Activated naive CD8-positive, alpha-beta T cell treated with anti-CD3 and anti-CD28 coated beads for 36 hours (primary cell): ENCODE results near the gene PCSK6. TPM values are rescaled to one million over a fixed set of nuclear protein-coding genes. Genes with fewer than 3 reads are reported as not detected.

Experiments
- DNase-seq: peaks from one replicate; pipeline ENCODE4 v3.0.0; 2021
- H3K27ac Mint-ChIP-seq: one replicate; pipeline ENCODE4 v1.8.0; 2022; ENCODE audit warnings: mild to moderate bottlenecking, moderate library complexity, mixed read lengths
- H3K27me3 Mint-ChIP-seq: one replicate; pipeline ENCODE4 v1.8.0; 2022; ENCODE audit warnings: mild to moderate bottlenecking, mixed read lengths
- H3K36me3 Mint-ChIP-seq: one replicate; pipeline ENCODE4 v1.8.0; 2021; ENCODE audit warnings: mild to moderate bottlenecking, mixed read lengths
- H3K4me1 Mint-ChIP-seq: one replicate; pipeline ENCODE4 v1.8.0; 2021; ENCODE audit warnings: mixed read lengths
- H3K4me3 Mint-ChIP-seq: one replicate; pipeline ENCODE4 v1.8.0; 2022; ENCODE audit warnings: mild to moderate bottlenecking, moderate library complexity, mixed read lengths
- H3K9me3 Mint-ChIP-seq: one replicate; pipeline ENCODE4 v1.8.0; 2022; ENCODE audit warnings: mixed read lengths
- total RNA-seq, 2 experiments: library from RNA; stranded (reverse); gene quantifications; one replicate each; pipeline ENCODE4 v1.2.3, GENCODE V29; 2021

The PCSK6 gene
- total RNA-seq, 2 experiments from 2014 or later = 4.0 to 4.6 TPM

GRCh38 chr15:101528108-101528916 is 38.8 kb upstream of the PCSK6 start:
- no peak for DNase-seq
- no peak overlapping the region for H3K4me3 Mint-ChIP-seq
- no peaks in the 10 kb centered on the region for H3K36me3 Mint-ChIP-seq
- no peaks in the 10 kb centered on the region for H3K4me1 Mint-ChIP-seq
- peaks cover 9% of the 10 kb centered on the region for H3K27me3 Mint-ChIP-seq
- H3K27ac Mint-ChIP-seq = no peak overlapping the region
- H3K9me3 Mint-ChIP-seq = no peaks in the 10 kb centered on the region

GRCh38 chr15:101526890-101527289 is 37.4 kb upstream of the PCSK6 start:
- Mint-ChIP-seq H3K27me3 (peaks cover 14% of the 10 kb centered on the region), H3K27ac (no peak overlapping the region), H3K9me3 (no peaks in the 10 kb centered on the region), H3K36me3 (no peaks in the 10 kb centered on the region), H3K4me3 (no peak overlapping the region), H3K4me1 (no peaks in the 10 kb centered on the region)
- DNase-seq = no peak

DNA sequence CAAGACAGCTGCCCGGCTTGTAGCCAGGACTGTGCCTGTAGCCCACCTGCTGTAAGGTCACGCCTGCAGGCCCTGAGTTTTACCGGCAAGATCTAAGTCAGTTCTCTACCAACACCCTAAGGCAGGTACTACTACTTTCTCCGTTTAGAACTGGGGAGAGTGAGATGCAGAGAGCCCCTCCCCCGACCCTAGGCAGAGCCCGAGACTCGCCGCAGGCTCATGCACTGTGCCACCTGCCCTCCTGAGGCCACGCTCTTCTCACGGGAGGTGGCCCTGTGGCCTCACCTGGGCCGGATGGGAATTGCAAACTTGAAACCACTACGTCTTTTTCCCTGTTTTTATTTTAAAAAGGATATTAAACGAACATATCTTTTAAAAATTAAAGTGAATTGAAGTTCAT is 36.9 kb upstream of the PCSK6 start:
- no peak for DNase-seq
- Mint-ChIP-seq H3K4me3 (no peak overlapping the region), H3K27me3 (peaks cover 14% of the 10 kb centered on the region), H3K4me1 (peaks cover 3% of the 10 kb centered on the region), H3K9me3 (no peaks in the 10 kb centered on the region), H3K27ac (no peak overlapping the region), H3K36me3 (no peaks in the 10 kb centered on the region)

DNA sequence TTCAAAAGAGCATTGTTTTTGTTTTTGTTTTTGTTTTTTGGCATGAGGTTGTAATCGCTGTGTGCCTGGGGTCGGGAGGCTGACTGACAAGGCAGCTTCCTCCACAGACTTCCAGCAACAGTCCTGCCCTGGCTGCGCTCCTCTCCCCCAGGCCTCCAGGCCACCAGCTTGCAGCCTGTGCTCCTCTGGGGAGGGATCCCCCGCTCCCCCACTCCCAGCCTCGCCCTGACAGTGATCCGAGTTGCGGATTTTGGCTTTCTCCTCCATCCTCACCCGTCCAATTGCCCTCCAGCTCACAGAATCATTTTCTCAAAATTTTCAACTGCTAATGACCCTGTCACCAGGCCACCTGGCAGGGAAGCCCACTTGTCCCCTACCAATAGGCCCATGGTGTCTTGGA is 36.5 kb upstream of the PCSK6 start:
- DNase-seq = no peak
- no peak overlapping the region for H3K4me3 Mint-ChIP-seq
- H3K4me1 Mint-ChIP-seq = peaks cover 4% of the 10 kb centered on the region
- no peaks in the 10 kb centered on the region for H3K9me3 Mint-ChIP-seq
- peaks cover 14% of the 10 kb centered on the region for H3K27me3 Mint-ChIP-seq
- no peaks in the 10 kb centered on the region for H3K36me3 Mint-ChIP-seq
- no peak overlapping the region for H3K27ac Mint-ChIP-seq

GRCh38 chr15:101525087-101525669 is 35.7 kb upstream of the PCSK6 start:
- peaks cover 4% of the 10 kb centered on the region for H3K4me1 Mint-ChIP-seq

GRCh38 chr15:101523560-101523940 is 34.0 kb upstream of the PCSK6 start:
- peaks cover 19% of the 10 kb centered on the region for H3K27me3 Mint-ChIP-seq
- H3K36me3 Mint-ChIP-seq = peaks cover 2% of the 10 kb centered on the region
- H3K4me3 Mint-ChIP-seq = no peak overlapping the region
- no peak overlapping the region for H3K27ac Mint-ChIP-seq
- H3K9me3 Mint-ChIP-seq = peaks cover 5% of the 10 kb centered on the region
- H3K4me1 Mint-ChIP-seq = peaks cover 4% of the 10 kb centered on the region
- no peak for DNase-seq

More at GRCh38 chr15:101525087-101525669, 35.7 kb upstream of the PCSK6 start:
- Mint-ChIP-seq H3K36me3 (no peaks in the 10 kb centered on the region), H3K4me3 (no peak overlapping the region), H3K27ac (no peak overlapping the region), H3K27me3 (peaks cover 19% of the 10 kb centered on the region), H3K9me3 (no peaks in the 10 kb centered on the region)
- no peak for DNase-seq

DNA sequence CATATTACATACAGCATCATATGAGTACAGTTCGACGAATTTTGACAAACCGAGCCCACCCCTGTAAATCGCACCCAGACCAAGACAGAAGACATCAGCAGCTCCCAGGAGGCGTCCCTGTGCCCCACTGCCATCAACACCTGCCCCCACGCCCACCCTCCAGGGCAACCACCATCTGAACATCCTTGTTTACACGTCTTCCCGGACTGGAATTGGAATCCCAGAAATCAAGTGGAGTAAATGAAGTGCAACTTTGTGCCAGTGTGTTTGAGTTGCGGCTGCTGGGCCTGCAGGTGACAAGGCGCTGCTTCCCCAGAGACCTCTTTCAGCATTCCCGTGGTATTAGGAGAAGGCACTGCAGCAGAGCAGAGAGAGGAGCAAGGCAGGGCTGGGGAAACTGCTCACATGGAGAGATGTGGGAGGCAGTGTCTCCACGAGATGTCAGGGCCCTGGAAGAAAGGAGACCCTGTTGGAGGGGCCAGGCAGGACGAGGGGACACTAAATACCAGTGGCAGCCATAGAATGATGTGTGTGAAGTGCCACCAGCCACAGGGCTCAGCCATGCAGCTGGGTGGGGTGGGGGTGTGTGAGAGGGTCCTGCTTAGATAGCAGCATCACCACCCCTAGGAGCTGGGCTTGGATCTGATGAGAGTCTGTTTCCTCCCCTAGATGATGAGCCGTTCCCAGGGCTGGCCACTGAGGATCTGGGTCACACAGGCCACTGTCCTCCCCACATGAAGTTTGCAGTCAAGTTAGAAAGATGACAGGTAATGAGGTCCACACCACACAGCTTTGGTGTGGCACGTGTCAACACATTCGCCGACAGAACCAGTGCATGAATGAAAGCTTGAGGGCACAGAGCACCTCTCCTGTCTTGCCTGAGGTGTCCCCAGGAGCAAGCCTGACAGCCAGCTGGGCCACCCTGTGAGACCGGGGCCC is 33.4 kb upstream of the PCSK6 start:
- H3K9me3 Mint-ChIP-seq = peaks cover 10% of the 10 kb centered on the region
- peaks cover 2% of the 10 kb centered on the region for H3K36me3 Mint-ChIP-seq
- peaks cover 15% of the 10 kb centered on the region for H3K27me3 Mint-ChIP-seq
- H3K4me3 Mint-ChIP-seq = no peak overlapping the region
- H3K27ac Mint-ChIP-seq = no peak overlapping the region
- DNase-seq = no peak
- H3K4me1 Mint-ChIP-seq = peaks cover 4% of the 10 kb centered on the region

GRCh38 chr15:101522091-101522490 is 32.6 kb upstream of the PCSK6 start:
- H3K27ac Mint-ChIP-seq = no peak overlapping the region
- no peak for DNase-seq

GRCh38 chr15:101521591-101521990 is 32.1 kb upstream of the PCSK6 start:
- no peak for DNase-seq
- Mint-ChIP-seq H3K4me1 (peaks cover 4% of the 10 kb centered on the region), H3K4me3 (no peak overlapping the region), H3K36me3 (peaks cover 2% of the 10 kb centered on the region), H3K9me3 (peaks cover 17% of the 10 kb centered on the region), H3K27ac (no peak overlapping the region), H3K27me3 (peaks cover 15% of the 10 kb centered on the region)

More at GRCh38 chr15:101522091-101522490, 32.6 kb upstream of the PCSK6 start:
- peaks cover 12% of the 10 kb centered on the region for H3K9me3 Mint-ChIP-seq
- H3K36me3 Mint-ChIP-seq = peaks cover 2% of the 10 kb centered on the region
- H3K4me3 Mint-ChIP-seq = no peak overlapping the region
- H3K27me3 Mint-ChIP-seq = peaks cover 15% of the 10 kb centered on the region
- H3K4me1 Mint-ChIP-seq = peaks cover 4% of the 10 kb centered on the region

DNA sequence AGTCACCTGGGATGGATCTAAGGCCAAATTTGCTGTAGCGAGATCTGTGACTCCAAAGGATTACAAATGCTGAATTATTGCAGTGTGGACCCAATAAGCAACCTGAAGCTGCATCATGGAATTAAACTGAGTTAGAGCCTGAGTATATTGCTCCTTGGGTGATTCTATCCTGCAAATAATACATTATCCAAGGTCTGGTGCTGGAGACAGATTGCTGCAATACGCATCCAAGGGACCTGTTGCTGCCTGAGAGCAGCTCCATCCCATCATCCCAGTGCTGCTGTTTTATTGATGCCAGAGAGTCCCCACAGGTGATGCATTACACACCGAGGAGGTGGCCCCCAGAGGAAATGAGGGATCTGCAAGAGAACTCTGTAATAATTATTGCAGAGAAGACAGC is 31.6 kb upstream of the PCSK6 start:
- H3K4me3 Mint-ChIP-seq = no peak overlapping the region
- peaks cover 20% of the 10 kb centered on the region for H3K9me3 Mint-ChIP-seq
- H3K27ac Mint-ChIP-seq = no peak overlapping the region
- peaks cover 15% of the 10 kb centered on the region for H3K27me3 Mint-ChIP-seq
- peaks cover 3% of the 10 kb centered on the region for H3K36me3 Mint-ChIP-seq
- DNase-seq = no peak
- H3K4me1 Mint-ChIP-seq = peaks cover 4% of the 10 kb centered on the region

- no peak overlapping the region for H3K27ac Mint-ChIP-seq
- peaks cover 17% of the 10 kb centered on the region for H3K27me3 Mint-ChIP-seq
- H3K9me3 Mint-ChIP-seq = peaks cover 26% of the 10 kb centered on the region
- DNase-seq = no peak
- H3K4me3 Mint-ChIP-seq = no peak overlapping the region
- peaks cover 4% of the 10 kb centered on the region for H3K4me1 Mint-ChIP-seq
- peaks cover 5% of the 10 kb centered on the region for H3K36me3 Mint-ChIP-seq
These were observed 30.9 kb upstream of the PCSK6 start for GRCh38 chr15:101520395-101520794.

DNA sequence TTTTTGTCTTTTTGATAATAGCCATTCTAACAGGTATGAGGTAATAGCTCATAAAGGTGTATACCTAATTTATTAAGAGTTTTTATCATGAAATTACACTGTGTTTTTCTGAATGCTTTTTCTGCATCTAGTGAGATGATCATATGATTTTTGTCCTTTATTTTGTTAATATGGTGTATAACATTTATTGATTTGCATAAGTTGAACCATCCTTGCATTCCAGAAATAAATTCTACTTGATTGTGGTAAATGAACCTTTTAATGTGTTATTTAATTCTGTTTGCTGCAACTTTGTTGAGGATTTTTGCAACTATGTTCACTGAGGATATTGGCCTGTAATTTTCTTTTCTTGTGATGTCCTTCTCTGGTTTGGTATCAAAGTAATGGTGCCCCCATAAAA is 28.0 kb upstream of the PCSK6 start:
- Mint-ChIP-seq H3K4me1 (peaks cover 4% of the 10 kb centered on the region), H3K27me3 (peaks cover 8% of the 10 kb centered on the region), H3K36me3 (peaks cover 5% of the 10 kb centered on the region), H3K9me3 (peaks cover 27% of the 10 kb centered on the region), H3K4me3 (no peak overlapping the region), H3K27ac (no peak overlapping the region)
- no peak for DNase-seq

DNA sequence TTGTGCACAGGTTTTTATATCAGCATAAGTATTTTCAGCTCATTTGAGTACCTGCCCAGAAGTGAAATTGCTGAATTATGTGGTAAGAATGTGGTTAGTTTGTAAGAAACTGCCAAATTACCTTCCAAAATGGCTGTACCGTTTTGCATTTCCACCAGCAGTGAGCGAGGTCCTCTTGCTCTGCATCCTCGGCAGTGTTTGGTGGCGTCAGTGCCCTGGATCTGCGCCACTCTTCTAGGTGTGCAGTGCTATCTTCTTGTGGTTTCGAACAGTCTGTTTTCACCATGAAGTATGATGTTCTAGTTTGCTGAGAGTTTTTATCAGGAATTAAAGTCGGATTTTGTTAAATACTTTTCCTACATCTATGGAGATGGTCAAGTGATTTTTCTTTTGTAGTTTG is 24.8 kb upstream of the PCSK6 start:
- H3K4me1 Mint-ChIP-seq = no peaks in the 10 kb centered on the region
- no peak overlapping the region for H3K27ac Mint-ChIP-seq
- peaks cover 9% of the 10 kb centered on the region for H3K27me3 Mint-ChIP-seq
- H3K9me3 Mint-ChIP-seq = peaks cover 22% of the 10 kb centered on the region
- no peak for DNase-seq
- H3K4me3 Mint-ChIP-seq = no peak overlapping the region
- H3K36me3 Mint-ChIP-seq = peaks cover 3% of the 10 kb centered on the region

GRCh38 chr15:101511717-101512116 is 22.2 kb upstream of the PCSK6 start:
- Mint-ChIP-seq H3K9me3 (peaks cover 11% of the 10 kb centered on the region), H3K4me3 (no peak overlapping the region), H3K27ac (no peak overlapping the region), H3K36me3 (peaks cover 3% of the 10 kb centered on the region), H3K4me1 (no peaks in the 10 kb centered on the region), H3K27me3 (peaks cover 9% of the 10 kb centered on the region)
- no peak for DNase-seq
